GM12873 (cell line): ENCODE data around the gene PI4KA.

ENCODE experiments used
- TF ChIP-seq, protein P1 (sequence below): IDR thresholded peaks from 2 replicates; pipeline ENCODE4 v1.5.1; 2012; ENCODE audit warnings: low read depth, mild to moderate bottlenecking, moderate library complexity, low read length, control low read depth; ENCODE audit not compliant: insufficient read depth; ENCODE audit errors: missing control alignments

Gene PI4KA

DNA sequence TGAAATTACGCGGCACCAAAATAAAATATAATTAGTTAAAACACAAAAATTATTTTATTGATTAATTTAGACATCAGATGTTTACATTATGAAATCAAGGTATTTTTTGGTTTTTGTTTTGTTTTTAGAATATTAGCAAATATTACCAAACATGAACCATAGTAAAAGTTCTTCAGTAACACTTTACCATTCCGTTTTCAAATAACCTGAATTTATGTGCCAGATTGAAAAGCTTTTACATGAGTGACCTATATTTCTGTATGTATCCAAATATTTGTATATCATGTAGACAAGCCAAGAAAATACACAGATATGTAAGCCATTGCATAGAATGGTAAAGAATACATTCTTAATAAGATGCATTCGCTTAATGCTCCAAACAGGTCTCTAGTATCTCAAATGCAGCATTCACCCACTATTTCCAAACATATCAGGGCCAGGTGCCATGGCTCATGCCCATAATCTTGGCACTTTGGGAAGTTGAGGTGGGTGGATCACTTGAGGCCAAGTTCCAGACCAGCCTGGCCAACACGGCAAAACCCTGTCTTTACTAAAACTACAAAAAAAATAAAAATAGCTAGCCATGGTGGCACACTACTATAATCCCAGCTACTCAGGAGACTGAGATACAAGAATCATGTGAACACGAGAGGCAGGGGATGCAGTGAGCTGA lies 187.1 kb downstream of the PI4KA start:
- TF ChIP-seq, protein P1, sequence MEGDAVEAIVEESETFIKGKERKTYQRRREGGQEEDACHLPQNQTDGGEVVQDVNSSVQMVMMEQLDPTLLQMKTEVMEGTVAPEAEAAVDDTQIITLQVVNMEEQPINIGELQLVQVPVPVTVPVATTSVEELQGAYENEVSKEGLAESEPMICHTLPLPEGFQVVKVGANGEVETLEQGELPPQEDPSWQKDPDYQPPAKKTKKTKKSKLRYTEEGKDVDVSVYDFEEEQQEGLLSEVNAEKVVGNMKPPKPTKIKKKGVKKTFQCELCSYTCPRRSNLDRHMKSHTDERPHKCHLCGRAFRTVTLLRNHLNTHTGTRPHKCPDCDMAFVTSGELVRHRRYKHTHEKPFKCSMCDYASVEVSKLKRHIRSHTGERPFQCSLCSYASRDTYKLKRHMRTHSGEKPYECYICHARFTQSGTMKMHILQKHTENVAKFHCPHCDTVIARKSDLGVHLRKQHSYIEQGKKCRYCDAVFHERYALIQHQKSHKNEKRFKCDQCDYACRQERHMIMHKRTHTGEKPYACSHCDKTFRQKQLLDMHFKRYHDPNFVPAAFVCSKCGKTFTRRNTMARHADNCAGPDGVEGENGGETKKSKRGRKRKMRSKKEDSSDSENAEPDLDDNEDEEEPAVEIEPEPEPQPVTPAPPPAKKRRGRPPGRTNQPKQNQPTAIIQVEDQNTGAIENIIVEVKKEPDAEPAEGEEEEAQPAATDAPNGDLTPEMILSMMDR, result no peak

- TF ChIP-seq, protein P1, result no peak
Observed at GRCh38 chr22:20666560-20666959, 192.1 kb downstream of the PI4KA start.

- TF ChIP-seq, protein P1, result no peak
Observed at GRCh38 chr22:20664594-20664959, 194.0 kb downstream of the PI4KA start.

DNA sequence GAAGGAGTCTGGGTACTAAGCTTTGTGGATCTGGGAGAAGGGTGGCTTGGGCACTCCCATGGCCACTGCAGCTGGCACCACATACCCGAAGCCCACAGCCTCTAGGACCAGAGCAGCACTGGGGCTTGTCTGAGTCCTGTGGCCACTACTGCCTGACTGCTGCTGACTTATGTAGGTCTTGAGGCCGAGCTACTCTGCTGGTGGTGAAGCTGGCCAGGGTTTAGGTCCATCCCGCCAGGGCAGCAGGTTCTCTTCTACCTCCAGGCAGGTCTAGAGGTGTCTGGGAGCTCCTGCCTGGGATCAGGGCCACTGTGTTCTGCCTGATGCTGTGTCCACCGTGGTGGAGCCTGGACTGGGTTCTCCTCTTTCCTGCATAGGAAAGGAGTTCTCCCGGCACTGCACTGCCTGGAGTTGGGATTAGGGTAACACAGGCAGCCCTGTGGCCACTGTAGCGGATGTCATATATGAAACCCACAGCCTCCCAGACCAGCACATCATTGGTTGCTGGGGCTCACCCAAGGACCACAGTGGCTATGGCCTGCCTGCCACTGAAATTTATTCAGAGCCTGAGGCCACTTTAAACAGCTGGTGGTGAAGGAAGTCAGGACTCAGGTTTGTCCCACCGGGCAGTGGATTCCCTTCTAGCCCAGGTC lies 194.5 kb downstream of the PI4KA start:
- TF ChIP-seq, protein P1, result no peak

- TF ChIP-seq, protein P1, result no peak
Observed at GRCh38 chr22:20663137-20663828, 195.3 kb downstream of the PI4KA start.

GRCh38 chr22:20661473-20661872 lies 197.1 kb downstream of the PI4KA start:
- TF ChIP-seq, protein P1, result no peak

DNA sequence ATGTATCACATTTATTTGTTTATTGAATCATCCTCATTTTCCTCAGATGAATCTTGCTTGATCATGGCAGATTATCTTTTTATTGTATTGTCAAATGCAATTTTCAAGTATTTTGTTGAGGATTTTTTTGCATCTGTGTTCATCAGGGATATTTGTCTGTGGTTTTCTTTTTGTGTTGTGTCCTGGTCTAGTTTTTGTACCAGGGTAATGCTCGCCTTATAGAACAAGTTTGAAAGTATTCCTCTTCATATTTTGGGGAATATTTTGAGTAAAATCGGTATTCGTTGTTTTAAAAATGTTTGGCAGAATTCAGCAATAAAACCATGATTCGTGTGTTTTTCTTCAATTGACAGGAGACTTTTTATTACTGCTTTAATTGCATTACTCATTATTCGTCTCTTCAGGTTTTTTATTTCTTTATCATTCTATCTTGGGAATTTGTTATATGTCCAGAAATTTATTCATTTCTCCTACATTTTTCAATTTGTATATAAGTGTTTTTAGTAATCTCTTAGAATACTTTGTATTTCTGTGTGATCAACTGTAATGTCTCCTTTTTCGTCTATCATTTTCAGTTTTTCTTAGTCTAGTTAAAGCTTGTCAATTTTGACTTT lies 198.1 kb downstream of the PI4KA start:
- TF ChIP-seq, protein P1, result no peak
